Right atrium auricular region (tissue), 2 donors: ENCODE data around the gene LTBP1. TPM values are rescaled to one million over a fixed set of nuclear protein-coding genes. Genes with fewer than 3 reads are reported as not detected.

Experiments used
- DNase-seq: peaks from one replicate; pipeline ENCODE4 v3.0.0-alpha.2; 2019; ENCODE audit warnings: low spot score
- H3K27ac ChIP-seq, 2 donors: fragments of 200-600 bp; sonication (generic); 1 replicate in 1 of 2; 2 replicates in 1 of 2; pipeline ENCODE4 v1.5.1; 2016 to 2019
- H3K27me3 ChIP-seq, 2 donors: fragments of 200-600 bp; sonication (generic); one replicate each; pipeline versions ENCODE4 v1.5.1 to v1.6.0; 2017 to 2019
- H3K36me3 ChIP-seq: fragments of 200-600 bp; sonication (generic); one replicate; pipeline ENCODE4 v1.5.1; 2016
- H3K4me1 ChIP-seq, 2 donors: fragments of 200-600 bp; sonication (generic); one replicate each; pipeline versions ENCODE4 v1.5.1 to v1.6.0; 2017 to 2019
- H3K4me3 ChIP-seq, 2 donors: fragments of 200-600 bp; sonication (generic); 1 replicate in 1 of 2; 2 replicates in 1 of 2; pipeline ENCODE4 v1.5.1; 2017 to 2019; ENCODE audit warnings: mild to moderate bottlenecking in 1 of 2, moderate library complexity in 1 of 2
- H3K9me3 ChIP-seq, 2 donors: fragments of 200-600 bp; sonication (generic); one replicate each; pipeline ENCODE4 v1.5.1; 2019
- total RNA-seq, 2 donors: library from RNA; depleted of rRNA; stranded (reverse); fragments of >200 nt; gene quantifications; one replicate each; pipeline ENCODE4 v1.1.0, GENCODE V29; 2016
- TF ChIP-seq, protein P1 (sequence below), 2 donors: fragments of 200-600 bp; sonication (generic); IDR thresholded peaks; one replicate each; pipeline ENCODE4 v1.5.1; 2019; ENCODE audit warnings: antibody characterized with exemption in 2 of 2

Gene LTBP1
- total RNA-seq, 2 donors from 2014 or later: 168 to 291 TPM

DNA sequence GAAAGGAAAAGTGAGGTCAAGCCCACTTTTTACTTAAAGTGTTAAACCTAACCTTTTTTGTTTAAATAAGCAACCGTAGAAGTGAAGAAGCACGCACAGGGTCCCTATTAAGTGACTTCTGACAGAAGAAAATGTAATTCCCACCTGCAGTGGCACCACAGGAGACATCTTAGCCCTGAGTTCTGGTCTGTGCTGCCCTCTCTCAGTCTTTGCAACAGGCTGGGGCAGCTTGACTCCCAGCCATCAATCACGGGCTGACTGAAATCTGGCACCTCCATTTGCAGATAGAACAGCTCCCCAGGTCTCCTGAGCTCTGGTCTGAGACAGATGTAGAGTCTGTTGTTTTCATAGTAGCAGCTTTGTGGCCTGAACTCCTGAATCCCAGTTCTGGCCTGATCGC, 170.0 kb downstream of the LTBP1 start:
- no peak overlapping the region for H3K27ac ChIP-seq
- H3K9me3 ChIP-seq: no peaks in the 10 kb centered on the region
- TF ChIP-seq, protein P1, sequence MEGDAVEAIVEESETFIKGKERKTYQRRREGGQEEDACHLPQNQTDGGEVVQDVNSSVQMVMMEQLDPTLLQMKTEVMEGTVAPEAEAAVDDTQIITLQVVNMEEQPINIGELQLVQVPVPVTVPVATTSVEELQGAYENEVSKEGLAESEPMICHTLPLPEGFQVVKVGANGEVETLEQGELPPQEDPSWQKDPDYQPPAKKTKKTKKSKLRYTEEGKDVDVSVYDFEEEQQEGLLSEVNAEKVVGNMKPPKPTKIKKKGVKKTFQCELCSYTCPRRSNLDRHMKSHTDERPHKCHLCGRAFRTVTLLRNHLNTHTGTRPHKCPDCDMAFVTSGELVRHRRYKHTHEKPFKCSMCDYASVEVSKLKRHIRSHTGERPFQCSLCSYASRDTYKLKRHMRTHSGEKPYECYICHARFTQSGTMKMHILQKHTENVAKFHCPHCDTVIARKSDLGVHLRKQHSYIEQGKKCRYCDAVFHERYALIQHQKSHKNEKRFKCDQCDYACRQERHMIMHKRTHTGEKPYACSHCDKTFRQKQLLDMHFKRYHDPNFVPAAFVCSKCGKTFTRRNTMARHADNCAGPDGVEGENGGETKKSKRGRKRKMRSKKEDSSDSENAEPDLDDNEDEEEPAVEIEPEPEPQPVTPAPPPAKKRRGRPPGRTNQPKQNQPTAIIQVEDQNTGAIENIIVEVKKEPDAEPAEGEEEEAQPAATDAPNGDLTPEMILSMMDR (IDR thresholded peaks at IDR 0.05): no peak
- no peaks in the 10 kb centered on the region for H3K4me1 ChIP-seq
- no peak overlapping the region for H3K4me3 ChIP-seq
- no peak for DNase-seq
- no peaks in the 10 kb centered on the region for H3K27me3 ChIP-seq
- no peaks in the 10 kb centered on the region for H3K36me3 ChIP-seq

DNA sequence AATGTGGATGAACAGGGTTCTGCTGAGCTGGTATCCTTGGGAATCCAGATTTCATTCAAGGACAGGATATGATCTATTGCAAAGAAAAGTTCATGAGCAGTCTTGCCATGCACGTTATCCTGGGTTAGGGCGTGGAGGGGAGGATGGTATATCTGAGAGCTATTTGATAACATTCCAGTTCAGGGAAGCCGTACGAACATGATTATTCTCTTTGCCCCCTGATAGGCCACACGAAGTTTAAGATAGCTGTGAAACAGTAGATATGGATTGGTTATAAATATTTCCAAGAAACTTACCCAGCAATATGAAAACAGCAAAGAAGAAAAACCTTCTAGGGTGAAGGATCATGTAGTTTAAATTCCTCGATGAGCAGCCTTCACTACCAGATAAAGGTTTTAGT, 171.9 kb downstream of the LTBP1 start:
- no peaks in the 10 kb centered on the region for H3K4me1 ChIP-seq
- TF ChIP-seq, protein P1 (IDR thresholded peaks at IDR 0.05): no peak
- no peak for DNase-seq
- no peak overlapping the region for H3K4me3 ChIP-seq
- H3K36me3 ChIP-seq: no peaks in the 10 kb centered on the region
- H3K9me3 ChIP-seq: no peaks in the 10 kb centered on the region
- no peaks in the 10 kb centered on the region for H3K27me3 ChIP-seq
- H3K27ac ChIP-seq: no peak overlapping the region

DNA sequence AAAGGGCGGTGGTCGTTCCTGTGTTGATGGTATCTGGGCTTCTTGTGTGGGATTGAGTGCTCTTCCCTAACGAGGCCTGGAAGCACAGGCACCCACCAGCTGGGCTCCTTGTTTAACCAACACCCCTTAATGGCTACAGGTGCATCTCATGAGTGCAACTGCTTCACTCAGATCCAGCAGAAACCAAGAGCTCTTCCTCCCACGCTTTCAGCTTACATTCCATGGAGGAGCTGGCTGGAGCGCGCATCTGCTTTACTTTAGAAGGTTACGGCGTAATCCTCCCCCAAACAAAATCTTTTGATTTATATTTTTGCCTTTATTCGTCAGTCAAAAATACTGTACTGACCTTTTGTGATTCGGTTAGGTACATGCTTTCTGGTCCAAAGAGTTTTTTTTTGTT, 174.7 kb downstream of the LTBP1 start:
- Histone ChIP-seq H3K27me3 (no peaks in the 10 kb centered on the region), H3K9me3 (no peaks in the 10 kb centered on the region), H3K4me1 (no peaks in the 10 kb centered on the region), H3K4me3 (no peak overlapping the region), H3K36me3 (no peaks in the 10 kb centered on the region), H3K27ac (no peak overlapping the region)
- TF ChIP-seq, protein P1 (IDR thresholded peaks at IDR 0.05): no peak
- DNase-seq: no peak

DNA sequence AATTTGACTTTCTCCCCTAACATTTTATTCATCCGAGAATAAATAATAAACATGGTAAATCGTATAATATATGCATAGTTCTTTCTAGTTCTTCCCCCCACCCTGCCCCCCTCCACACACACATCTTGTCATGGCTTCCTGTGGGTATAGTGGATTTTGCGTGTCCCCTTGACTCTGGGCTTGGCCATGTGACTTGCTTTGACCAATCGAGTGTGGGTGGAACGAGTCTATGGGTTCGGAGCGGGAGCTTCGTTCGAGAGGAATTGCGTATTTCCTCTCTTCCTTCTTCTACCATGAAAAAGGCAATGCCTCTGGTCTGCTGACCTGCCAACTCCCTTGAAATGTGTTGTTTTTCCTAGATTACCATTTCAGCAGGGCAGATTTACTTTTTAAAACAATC, 175.2 kb downstream of the LTBP1 start:
- TF ChIP-seq, protein P1 (IDR thresholded peaks at IDR 0.05): no peak
- Histone ChIP-seq H3K36me3 (no peaks in the 10 kb centered on the region), H3K4me1 (no peaks in the 10 kb centered on the region), H3K4me3 (no peak overlapping the region), H3K9me3 (no peaks in the 10 kb centered on the region), H3K27ac (no peak overlapping the region), H3K27me3 (no peaks in the 10 kb centered on the region)
- DNase-seq: no peak

DNA sequence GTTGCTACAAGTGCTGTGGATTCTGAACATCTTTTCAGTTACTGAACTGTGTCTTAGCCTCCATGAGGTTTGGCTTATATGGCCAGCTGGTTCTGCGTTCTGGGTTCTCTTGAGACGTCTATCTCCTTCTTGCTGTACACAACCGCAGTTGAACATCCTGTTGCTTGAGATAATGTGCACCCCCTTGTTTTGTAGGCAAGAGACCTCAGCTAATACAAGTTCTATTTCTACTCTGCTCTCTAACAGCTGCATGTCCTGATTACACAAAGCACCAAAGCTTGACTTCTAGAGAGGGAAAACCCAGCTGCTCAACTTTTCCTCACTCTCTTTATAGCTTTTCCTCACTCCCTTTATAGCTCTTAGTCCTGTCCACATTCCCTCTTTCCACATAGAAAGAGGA, 176.0 kb downstream of the LTBP1 start:
- H3K4me3 ChIP-seq: no peak overlapping the region

DNA sequence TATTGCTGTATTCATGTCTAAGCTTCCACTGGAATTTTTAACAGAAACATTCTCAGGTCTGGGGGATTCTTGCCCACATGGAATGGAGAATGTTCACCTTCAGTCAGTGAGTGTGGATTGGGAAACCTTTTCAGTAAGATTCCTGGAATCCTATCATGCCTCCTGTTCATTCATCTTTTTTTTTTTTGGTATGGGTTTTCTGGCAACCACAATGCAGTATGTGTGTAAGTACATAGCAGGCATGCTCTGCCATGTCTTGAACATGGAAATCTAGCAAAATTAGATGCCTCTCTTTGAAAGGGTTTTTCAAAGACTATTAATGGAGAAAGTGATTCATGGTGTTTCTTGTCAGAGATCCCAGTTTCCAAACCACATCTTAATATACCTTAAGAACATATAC, 176.5 kb downstream of the LTBP1 start:
- no peaks in the 10 kb centered on the region for H3K4me1 ChIP-seq
- H3K27ac ChIP-seq: no peak overlapping the region
- no peak overlapping the region for H3K4me3 ChIP-seq
- no peaks in the 10 kb centered on the region for H3K9me3 ChIP-seq
- no peaks in the 10 kb centered on the region for H3K27me3 ChIP-seq
- H3K36me3 ChIP-seq: no peaks in the 10 kb centered on the region
- TF ChIP-seq, protein P1 (IDR thresholded peaks at IDR 0.05): no peak
- no peak for DNase-seq

More for the DNA sequence above, 176.0 kb downstream of the LTBP1 start:
- H3K36me3 ChIP-seq: no peaks in the 10 kb centered on the region
- H3K9me3 ChIP-seq: no peaks in the 10 kb centered on the region
- no peaks in the 10 kb centered on the region for H3K27me3 ChIP-seq
- no peak overlapping the region for H3K27ac ChIP-seq
- DNase-seq: no peak
- TF ChIP-seq, protein P1 (IDR thresholded peaks at IDR 0.05): no peak
- no peaks in the 10 kb centered on the region for H3K4me1 ChIP-seq
